Transverse colon (tissue), 4 donors: ENCODE results near the gene STT3A. TPM values are rescaled to one million over a fixed set of nuclear protein-coding genes. Genes with fewer than 3 reads are reported as not detected.

Experiments used
- DNase-seq: peaks from one replicate; pipeline ENCODE4 v3.0.0-alpha.2; 2019
- H3K27ac ChIP-seq, 4 donors: fragments of 200-600 bp; sonication (generic); 2 replicates each; pipeline ENCODE4 v1.5.1; 2016 to 2018; ENCODE audit warnings: inconsistent platforms in 4 of 4
- H3K27me3 ChIP-seq: fragments of 200-600 bp; sonication (generic); 2 replicates; pipeline ENCODE4 v1.5.1; 2017; ENCODE audit warnings: inconsistent platforms
- H3K36me3 ChIP-seq, 4 donors: fragments of 200-600 bp; sonication (generic); 2 replicates each; pipeline ENCODE4 v1.5.1; 2017 to 2019; ENCODE audit warnings: inconsistent platforms in 4 of 4
- H3K4me1 ChIP-seq, 4 donors: fragments of 200-600 bp; sonication (generic); 2 replicates each; pipeline ENCODE4 v1.5.1; 2017 to 2020; ENCODE audit warnings: inconsistent platforms in 4 of 4
- H3K4me3 ChIP-seq, 4 donors: fragments of 200-600 bp; sonication (generic); 1 replicate in 1 of 4; 2 replicates in 3 of 4; pipeline versions ENCODE4 v1.5.1 to v1.6.1; 2017 to 2019; ENCODE audit warnings: inconsistent platforms in 4 of 4
- H3K9me3 ChIP-seq, 2 donors: fragments of 200-600 bp; sonication (generic); 2 replicates each; pipeline ENCODE4 v1.5.1; 2017 to 2019; ENCODE audit warnings: inconsistent platforms in 2 of 2
- CTCF ChIP-seq, 5 experiments: fragments of 200-600 bp in 3 of 5; fragments of 450-650 bp in 2 of 5; sonication (generic) in 3 of 5; IDR thresholded peaks; 1 replicate in 2 of 5; 2 replicates in 3 of 5; pipeline ENCODE4 v1.5.1; 2016 to 2017; ENCODE audit warnings: antibody characterized with exemption in 5 of 5, inconsistent platforms in 3 of 5, mild to moderate bottlenecking in 2 of 5, moderate library complexity in 1 of 5
- EP300 ChIP-seq: sonication (generic); formaldehyde crosslinking; IDR thresholded peaks from one replicate; pipeline ENCODE4 v1.6.1; 2017; ENCODE audit warnings: antibody characterized with exemption, low read depth
- POLR2A ChIP-seq: fragments of 450-650 bp; IDR thresholded peaks from one replicate; pipeline ENCODE4 v1.6.1; 2016; ENCODE audit warnings: antibody characterized with exemption, mild to moderate bottlenecking, moderate library complexity
- POLR2AphosphoS5 ChIP-seq, 3 donors: sonication (generic); formaldehyde crosslinking; IDR thresholded peaks; one replicate each; pipeline ENCODE4 v1.6.1; 2016; ENCODE audit warnings: antibody characterized with exemption in 3 of 3
- WGBS, 2 donors: methylation state at CpG; one replicate each; pipeline ENCODE4 v1.1.5; 2018; ENCODE audit warnings: low coverage in 1 of 2; 5-methylcytosine and 5-hydroxymethylcytosine counted together
- in situ Hi-C, 4 donors: fragments of 200-750 bp; cut with MboI; loops; one replicate each; pipeline versions ENCODE4 v1.15.0 to v1.15.1; 2017; ENCODE audit warnings: low sequenced_read_pairs in 3 of 4, low pct_ligation_motif_present in 1 of 4, low pct_unique_long_range_greater_than_20kb in 1 of 4
- intact Hi-C: fragments of 100-400 bp; cut with DNase I; formaldehyde crosslinking; loops from one replicate; pipeline ENCODE4 v1.15.1; 2023; ENCODE audit warnings: low total_unique reads
- total RNA-seq, 4 donors: library from RNA; depleted of rRNA; stranded (reverse); fragments of >200 nt; gene quantifications; one replicate each; pipeline ENCODE4 v1.1.0, GENCODE V29; 2016

The STT3A gene
- total RNA-seq, 4 donors from 2014 or later: 21.7 to 73.2 (median 64.3) TPM

- H3K36me3 ChIP-seq: peaks cover 0 to 51% (median 24%) of the 10 kb centered on the region in 4 donors
- no peak overlapping the region for H3K4me3 ChIP-seq
- intact Hi-C loops (no loop called here), in situ Hi-C loops (loop anchor here in 1 of 4 donors (25.0 kb wide), 1 partner anchor 629 kb away; the partner anchor contains the start of genes FAM118B and RPUSD4)
- H3K9me3 ChIP-seq: no peaks in the 10 kb centered on the region
- WGBS, 2 donors: 90 to 98% methylated on average over 6 to 11 of the region's 11 CpGs
- no peak overlapping the region for H3K27ac ChIP-seq
- TF ChIP-seq CTCF (IDR thresholded peaks at IDR 0.05) (no peak), POLR2AphosphoS5 (IDR thresholded peaks at IDR 0.05) (no peak), POLR2A (no peak), EP300 (no peak)
- no peaks in the 10 kb centered on the region for H3K27me3 ChIP-seq
- no peak for DNase-seq
- no peaks in the 10 kb centered on the region for H3K4me1 ChIP-seq
Observed at GRCh38 chr11:125583496-125583895, 9.2 kb upstream of the STT3A start.

- intact Hi-C loops: no loop called here
- no peaks in the 10 kb centered on the region for H3K9me3 ChIP-seq
- in situ Hi-C loops: loop anchor here in 1 of 4 donors (25.0 kb wide), 1 partner anchor 627 kb away; the partner anchor contains the start of genes FAM118B and RPUSD4
- peaks cover 0 to 31% (median 14%) of the 10 kb centered on the region in 4 donors for H3K36me3 ChIP-seq
- H3K4me3 ChIP-seq: no peak overlapping the region
- H3K4me1 ChIP-seq: no peaks in the 10 kb centered on the region
- WGBS, 2 donors: 91 to 100% methylated on average over 1 of the region's 1 CpG
- TF ChIP-seq EP300 (no peak), POLR2A (no peak), CTCF (IDR thresholded peaks at IDR 0.05) (no peak), POLR2AphosphoS5 (IDR thresholded peaks at IDR 0.05) (no peak)
- no peaks in the 10 kb centered on the region for H3K27me3 ChIP-seq
- DNase-seq: no peak
- H3K27ac ChIP-seq: no peak overlapping the region
Observed at GRCh38 chr11:125585487-125585886, 7.2 kb upstream of the STT3A start.

- no peak for TF ChIP-seq POLR2A
- no peak for TF ChIP-seq CTCF (IDR thresholded peaks at IDR 0.05)
- TF ChIP-seq EP300: no peak
- no peak for TF ChIP-seq POLR2AphosphoS5 (IDR thresholded peaks at IDR 0.05)
- Histone ChIP-seq H3K9me3 (no peaks in the 10 kb centered on the region), H3K36me3 (peaks cover 0 to 23% (median 11%) of the 10 kb centered on the region in 4 donors), H3K4me1 (peaks cover 0 to 6% (median 3%) of the 10 kb centered on the region in 4 donors), H3K27me3 (no peaks in the 10 kb centered on the region), H3K4me3 (no peak overlapping the region), H3K27ac (no peak overlapping the region)
- intact Hi-C loops (no loop called here), in situ Hi-C loops (loop anchor here in 1 of 4 donors (25.0 kb wide), 1 partner anchor 626 kb away; the partner anchor contains the start of genes FAM118B and RPUSD4)
- DNase-seq: no peak
- WGBS, 2 donors: 61 to 62% methylated on average over 3 of the region's 3 CpGs
Observed at GRCh38 chr11:125586623-125587022, 6.0 kb upstream of the STT3A start.

GRCh38 chr11:125587480-125587879, 5.2 kb upstream of the STT3A start:
- Histone ChIP-seq H3K36me3 (peaks cover 0 to 15% (median 7%) of the 10 kb centered on the region in 4 donors), H3K27me3 (no peaks in the 10 kb centered on the region), H3K27ac (no peak overlapping the region), H3K4me3 (no peak overlapping the region), H3K4me1 (peaks cover 0 to 6% (median 3%) of the 10 kb centered on the region in 4 donors), H3K9me3 (no peaks in the 10 kb centered on the region)
- 86 to 100% methylated on average over 1 of the region's 1 CpG for WGBS, 2 donors
- DNase-seq: no peak
- intact Hi-C loops: no loop called here
- no peak for TF ChIP-seq POLR2A
- TF ChIP-seq EP300: no peak
- TF ChIP-seq CTCF (IDR thresholded peaks at IDR 0.05): no peak
- TF ChIP-seq POLR2AphosphoS5 (IDR thresholded peaks at IDR 0.05): no peak
- in situ Hi-C loops: loop anchor here in 1 of 4 donors (25.0 kb wide), 1 partner anchor 625 kb away; the partner anchor contains the start of genes FAM118B and RPUSD4
